NOMO-1 (cell line): ENCODE measurements around the gene TTLL13.

Experiments
- DNase-seq, 2 experiments: peaks; one replicate each; lab custom pipeline; 2025; ENCODE audit not compliant: unreplicated experiment in 2 of 2; lab: John Stamatoyannopoulos, UW

TTLL13 gene, protein sequence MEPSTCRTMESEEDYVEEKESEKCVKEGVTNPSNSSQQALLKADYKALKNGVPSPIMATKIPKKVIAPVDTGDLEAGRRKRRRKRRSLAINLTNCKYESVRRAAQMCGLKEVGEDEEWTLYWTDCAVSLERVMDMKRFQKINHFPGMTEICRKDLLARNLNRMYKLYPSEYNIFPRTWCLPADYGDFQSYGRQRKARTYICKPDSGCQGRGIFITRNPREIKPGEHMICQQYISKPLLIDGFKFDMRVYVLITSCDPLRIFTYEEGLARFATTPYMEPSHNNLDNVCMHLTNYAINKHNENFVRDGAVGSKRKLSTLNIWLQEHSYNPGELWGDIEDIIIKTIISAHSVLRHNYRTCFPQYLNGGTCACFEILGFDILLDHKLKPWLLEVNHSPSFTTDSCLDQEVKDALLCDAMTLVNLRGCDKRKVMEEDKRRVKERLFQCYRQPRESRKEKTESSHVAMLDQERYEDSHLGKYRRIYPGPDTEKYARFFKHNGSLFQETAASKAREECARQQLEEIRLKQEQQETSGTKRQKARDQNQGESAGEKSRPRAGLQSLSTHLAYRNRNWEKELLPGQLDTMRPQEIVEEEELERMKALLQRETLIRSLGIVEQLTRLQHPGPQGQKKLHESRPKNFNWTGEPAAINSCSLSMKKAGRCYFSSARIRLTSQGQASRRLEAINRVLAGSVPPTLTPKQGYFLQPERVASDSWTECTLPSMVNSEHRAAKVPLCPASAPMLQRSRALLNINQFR

DNA sequence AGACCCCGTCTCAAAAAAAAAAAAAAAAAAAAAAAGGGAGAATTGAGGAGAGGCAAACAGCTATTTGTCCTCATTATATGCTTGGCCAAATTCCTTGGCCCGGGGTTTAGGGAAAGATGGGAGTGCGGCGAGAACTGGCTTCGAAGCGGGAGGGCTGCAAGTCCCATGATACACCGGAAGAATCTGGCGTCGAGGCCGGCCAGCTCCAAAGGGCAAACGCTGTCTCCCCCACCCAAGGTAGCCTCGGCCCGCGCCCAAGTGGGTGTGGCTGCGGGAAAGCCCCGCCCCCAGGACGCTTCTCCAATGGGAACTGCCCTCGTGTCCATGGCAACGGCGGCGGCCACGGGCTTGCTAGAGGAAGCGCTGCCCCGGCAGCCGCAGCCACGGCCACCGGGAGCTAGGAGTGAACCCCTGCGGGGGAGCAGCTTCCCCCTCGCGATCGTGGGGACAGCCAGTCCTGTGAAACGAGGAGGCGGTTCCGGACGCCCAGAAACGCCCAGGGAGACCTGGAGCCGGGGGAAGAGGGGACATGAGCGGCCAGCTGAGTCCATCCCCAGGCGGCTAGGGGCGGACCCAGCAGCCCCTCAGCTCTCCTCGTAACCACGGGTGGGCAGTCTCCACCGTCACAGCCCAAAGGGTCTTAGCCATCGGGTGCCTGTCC lies at the start of gene TTLL13:
TTLL13 (plus strand) TSS at position 354 of the 661 bp plus-strand sequence. CDS start 1,075 bp downstream, outside the sequence.
- DNase-seq = peak; percentile 37 to 47

DNA sequence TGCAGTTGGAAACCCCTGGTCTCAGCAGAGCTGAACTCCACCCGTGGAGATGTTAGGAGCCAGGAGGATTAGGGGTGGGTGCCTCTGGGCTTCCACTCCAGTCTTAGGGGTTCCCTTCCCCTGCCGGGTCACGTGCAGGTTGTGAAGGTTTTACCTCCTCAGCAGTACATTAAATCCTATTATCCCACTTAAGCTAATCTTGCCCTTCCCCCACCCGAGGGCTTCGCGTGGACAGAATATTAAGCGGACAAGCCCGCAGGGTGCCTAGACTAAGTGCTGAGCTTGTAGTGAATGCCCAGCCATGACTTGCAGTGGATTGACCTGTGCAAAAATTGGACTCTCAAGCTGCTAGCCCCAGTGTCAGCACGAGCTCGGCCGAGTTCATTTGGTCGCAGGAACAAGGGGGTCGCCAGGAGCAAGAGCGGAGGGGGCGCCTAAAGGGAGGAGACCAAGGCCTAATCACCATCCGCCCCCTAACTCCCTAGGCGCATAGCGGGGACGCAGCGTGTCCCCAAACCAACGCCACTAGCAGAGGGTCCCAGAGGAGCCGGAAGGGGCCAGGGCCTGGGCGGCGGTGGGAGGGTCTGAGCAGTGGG lies 48.7 kb upstream of the TTLL13 start:
- no peak for DNase-seq

DNA sequence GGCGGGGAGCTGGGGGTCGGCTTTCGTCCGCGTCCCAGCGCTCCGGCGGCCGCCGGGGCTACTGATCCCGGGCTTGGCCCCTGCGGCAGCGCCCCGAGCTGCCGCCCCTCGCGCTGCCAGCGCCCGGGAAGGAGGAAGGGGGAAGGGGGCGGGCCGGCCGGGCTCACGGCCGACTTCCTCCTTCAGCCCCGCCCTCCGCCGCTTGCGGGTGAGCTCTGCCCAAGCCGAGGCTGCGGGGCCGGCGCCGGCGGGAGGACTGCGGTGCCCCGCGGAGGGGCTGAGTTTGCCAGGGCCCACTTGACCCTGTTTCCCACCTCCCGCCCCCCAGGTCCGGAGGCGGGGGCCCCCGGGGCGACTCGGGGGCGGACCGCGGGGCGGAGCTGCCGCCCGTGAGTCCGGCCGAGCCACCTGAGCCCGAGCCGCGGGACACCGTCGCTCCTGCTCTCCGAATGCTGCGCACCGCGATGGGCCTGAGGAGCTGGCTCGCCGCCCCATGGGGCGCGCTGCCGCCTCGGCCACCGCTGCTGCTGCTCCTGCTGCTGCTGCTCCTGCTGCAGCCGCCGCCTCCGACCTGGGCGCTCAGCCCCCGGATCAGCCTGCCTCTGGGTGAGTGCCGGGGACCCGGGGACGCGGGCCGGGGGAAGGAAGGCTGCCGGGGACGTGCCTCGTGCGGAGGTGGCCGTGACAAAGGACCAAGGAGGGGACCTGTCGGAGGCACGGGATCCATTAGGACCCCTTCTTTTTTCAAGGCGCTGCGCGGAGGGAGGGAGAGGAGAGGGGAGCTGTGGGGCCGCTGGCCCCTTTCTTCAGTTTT lies 48.0 kb upstream of the TTLL13 start, which contains the start of gene SEMA4B:
SEMA4B (plus strand) TSS at position 201 of the 814 bp plus-strand sequence; CDS start at position 450, 249 bp downstream.
- peak; percentile 57 to 79 for DNase-seq

DNA sequence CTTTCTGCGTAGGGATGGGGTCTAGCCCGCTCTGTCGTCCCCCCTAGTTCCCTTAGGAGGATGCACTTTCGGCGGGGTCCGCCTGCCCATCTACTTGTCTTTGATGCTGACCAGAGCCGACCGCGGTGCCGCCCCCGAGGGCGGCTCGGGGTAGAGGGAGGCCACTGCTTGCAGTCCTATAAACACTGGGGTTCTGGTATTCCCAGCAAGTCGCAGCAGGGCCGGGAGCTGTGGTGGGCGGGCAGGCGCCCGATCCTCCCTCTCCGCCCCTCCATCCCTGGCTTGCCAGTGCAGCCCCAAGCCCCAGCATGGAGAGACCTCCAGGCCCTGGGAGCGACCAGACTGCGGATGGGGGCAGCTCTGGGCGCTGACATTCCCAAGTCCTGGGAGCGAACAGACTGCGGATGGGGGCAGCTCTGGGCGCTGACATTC lies 47.4 kb upstream of the TTLL13 start:
- no peak for DNase-seq

DNA sequence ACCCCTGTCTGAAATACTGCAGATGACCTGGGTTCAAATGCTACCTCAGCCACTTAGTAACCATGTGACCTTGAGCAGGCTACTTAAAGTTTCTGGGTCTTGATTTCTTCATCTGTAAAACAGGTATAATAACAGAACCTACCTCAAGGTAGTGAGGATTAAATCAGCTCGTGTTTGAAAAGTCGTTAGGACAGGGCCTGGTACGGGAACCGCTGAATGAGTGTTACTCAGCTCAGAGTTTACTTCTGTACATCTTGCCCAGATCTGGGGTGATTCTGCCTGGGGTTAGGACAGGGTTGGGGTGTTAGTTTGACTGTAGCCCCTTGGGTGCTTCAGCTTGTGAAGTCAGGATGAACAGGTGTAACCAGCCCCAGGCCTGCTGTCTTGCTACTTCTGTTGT lies 46.4 kb upstream of the TTLL13 start:
- no peak for DNase-seq

DNA sequence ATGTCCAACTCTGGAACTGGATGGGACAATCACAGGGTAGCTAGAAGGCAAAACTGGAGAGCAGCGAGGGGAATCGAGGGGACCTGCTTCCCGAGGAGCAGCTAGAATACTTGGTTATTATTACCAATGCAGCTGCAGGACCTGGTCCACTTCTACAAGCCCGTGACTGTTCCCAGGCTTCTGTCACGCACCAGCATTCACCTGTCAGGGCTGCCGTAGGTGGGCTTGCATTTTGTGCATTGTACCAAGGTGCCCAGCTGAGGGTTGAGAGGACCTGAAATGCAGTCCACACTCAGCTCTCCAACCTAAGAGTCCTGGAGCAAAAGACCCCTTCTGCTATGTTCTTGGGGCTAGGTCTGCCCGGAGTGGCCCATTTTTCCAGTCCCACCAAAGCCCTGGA lies 45.9 kb upstream of the TTLL13 start:
- DNase-seq = no peak

DNA sequence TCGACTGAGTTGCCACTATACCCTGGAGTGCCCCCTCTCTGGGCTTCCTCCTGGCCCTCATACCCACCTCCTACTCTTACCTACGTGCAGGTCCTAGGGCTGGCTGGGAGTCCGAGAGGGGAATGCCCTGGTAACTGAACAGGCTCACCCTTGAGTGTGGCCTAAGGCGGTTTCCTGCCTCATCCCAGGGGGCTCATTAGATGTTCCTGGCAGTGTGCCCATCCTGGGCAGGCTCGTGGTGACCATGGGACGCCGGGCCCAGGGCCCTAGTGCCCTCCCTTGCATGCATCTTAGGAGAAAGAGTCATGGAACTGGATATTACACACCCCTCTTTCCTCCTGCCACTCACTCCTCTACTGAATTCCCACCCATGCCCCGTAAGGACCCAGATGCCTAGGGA lies 45.4 kb upstream of the TTLL13 start:
- DNase-seq = no peak

DNA sequence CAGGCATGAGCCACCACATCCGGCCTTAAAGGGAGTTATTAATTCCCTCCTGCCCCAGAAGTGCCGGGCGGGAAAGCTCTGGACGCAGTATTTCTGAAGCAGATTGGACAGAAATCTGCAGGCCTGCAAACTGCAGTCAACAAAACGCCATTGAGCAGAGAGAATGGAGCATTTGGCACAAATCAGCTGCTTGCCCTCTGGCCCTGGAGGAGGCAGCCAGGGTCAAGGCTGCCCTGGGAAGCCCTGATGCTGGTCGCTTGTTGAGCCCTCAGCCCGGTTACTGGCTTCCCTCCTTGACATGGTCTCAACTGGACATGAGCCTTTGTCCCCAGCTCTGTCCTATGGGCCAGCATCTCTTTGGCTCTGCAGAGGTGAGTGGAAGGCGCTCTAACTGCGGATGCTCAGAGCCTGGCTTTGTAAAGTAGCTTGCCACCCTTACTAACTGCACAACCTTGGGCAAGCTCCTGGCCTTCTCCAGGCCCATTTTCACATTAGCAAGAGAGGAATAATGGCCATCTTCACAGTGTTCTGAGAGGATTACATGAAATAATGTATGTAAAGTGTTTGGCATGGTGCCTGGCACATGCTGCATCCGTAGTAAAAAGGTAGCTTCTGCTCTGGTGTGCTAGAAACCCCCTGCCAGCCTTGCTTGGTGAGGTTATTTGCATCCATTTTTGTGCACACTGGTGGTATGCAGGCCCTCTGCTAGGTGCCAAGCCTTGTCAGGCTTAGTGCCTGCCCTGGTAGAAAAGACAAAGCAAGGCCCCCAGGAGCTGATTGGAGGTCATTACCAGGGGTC lies 44.1 kb upstream of the TTLL13 start:
- no peak for DNase-seq

DNA sequence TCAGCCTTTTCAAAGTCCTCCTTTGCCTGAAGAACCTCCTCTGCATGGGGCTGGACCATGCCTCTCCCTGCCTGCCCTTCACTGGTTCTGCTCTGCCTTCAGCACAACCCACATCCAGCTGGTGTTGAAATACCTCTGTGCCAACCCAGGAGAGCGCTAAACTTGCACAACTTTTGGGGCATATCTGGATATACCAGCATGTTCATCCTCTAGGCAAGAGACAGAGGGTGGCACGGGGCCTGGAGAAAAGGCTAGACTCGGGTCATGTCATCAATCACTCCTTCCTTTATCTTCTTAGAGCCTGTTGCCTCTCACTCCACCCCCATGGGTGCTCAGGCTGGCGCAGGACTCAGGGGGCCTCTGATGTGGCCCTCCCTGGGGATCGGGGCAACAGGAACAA lies 43.5 kb upstream of the TTLL13 start:
- peak in 1 of 2 experiments; percentile 13 for DNase-seq

DNA sequence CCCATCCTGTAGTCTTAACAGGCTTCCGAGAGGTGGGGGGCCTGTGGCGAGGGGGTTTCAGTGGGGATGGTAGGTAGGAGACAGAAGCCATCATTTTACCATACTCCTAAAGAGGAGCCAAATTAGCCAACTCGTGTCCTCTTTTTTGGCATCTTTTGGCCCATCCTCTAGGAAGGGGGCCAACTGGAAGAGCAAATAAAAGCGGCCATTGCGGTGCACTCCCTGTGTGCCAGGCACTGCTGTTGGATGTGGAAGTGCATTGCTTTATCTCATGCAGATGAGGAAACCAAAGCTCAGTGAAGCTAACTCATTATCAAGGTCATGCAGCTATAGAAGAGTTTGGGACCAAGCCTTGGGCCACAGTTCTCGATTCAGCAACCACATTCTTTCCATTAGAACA lies 42.1 kb upstream of the TTLL13 start:
- no peak for DNase-seq

DNA sequence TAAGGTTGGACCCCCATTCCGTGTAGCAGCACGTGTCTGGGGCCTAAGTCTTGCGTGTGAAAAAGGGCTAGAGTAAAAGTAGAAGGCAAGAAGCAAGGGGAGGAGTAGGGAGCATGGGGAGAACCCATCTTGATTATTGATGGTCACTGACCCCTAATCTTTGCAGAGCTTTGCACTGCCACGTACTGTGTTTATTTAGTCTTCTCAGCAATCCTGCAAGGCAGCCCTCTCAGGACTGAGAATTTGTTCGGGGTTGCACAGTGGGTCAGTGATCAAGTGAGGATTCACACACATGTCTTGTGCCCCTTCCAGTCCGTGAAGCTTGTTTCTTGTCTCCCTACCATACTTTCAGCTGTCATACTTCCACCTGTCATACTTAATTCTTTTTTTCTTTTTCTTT lies 41.0 kb upstream of the TTLL13 start:
- no peak for DNase-seq

DNA sequence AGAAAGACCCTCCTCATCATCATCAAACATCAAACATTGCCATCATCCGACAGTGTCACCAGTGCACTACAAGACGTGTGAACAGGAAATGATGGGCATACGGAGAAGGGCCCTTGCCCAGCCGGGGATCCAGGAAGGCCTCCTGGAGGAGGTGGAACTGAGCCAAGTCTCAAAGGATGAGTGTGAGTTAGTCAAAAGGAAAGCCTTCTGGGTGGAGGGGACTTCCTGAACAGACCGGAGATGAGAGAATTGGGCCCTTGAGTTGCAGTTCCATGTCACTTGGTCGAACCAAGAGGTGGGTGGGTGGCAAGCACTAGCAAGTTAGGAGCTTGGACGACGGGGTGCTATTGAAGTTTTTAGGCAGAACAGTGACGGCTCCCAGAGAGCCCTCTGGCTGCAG lies 39.8 kb upstream of the TTLL13 start:
- DNase-seq = no peak

DNA sequence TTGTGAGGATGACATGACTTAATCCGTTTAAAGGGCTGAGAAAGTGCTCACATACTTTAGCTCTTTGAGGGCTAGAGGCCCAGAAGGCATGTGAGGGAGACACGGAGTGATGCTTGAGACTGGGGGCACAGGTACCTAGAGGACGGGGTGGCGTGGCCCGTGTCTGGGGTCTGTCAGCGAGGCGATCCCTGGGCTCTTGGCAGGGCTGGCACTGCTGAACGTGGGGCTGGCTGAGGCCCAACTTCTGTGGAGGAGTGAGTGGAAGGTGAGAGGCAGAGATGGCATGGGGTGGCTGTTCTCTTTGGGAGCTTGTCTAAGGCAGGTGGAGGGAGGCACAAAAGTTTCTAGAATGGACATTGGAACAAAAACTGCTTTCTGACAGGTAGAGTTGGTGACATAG lies 38.8 kb upstream of the TTLL13 start:
- DNase-seq = no peak

DNA sequence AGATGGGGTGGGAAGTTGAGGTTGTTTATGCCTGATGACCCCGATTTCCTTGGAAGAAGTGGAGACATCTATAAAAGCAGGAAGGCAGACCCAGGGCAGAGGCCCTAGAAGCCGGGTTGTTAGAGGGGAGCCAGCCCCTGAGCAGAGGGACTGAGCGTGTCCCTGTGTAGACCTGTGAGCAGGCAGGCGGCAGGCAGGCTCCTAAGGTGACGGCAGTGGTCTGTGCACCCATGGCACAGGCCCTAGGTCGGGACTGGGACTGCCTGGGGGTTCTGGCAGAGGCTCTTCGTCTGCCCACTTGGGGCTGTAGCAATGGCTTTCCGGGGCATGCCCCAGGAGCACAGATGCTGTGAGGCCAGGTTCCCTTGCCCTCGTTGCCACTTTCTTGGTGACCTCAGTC lies 38.3 kb upstream of the TTLL13 start:
- DNase-seq = no peak

DNA sequence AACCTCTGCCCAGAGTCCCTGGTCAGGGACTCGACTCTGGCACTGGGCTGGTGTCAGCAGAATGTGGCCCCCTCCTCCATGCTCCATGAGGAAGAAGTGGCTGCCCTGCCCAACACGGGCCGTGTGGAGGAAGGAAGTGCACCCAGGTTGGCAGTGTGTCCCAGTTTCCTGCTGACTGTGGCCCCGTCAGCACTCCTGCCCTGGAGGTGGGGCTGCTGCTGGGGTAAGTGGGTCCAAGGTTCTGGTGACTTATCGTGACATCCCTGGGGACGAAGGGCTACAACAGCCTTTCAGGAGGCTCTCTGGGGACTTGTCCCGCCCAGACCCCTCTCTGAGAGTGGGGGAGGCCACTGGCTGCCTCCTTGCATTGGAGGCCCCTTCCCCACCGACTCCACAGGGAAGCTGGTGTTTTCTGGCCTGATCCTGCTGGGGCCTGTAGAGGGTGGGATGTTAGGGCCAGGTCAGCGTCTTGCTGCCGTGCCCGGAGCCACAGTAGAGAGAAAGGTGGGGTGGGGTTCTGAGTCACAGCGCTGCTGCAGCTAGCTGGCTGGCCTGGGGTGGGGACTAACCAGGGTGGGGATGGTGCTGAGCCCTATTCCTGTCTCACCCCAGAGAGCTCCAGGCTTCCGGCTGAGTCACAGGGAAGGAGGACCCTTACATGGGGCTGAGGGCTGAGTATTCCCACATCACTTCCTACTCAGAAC lies 37.8 kb upstream of the TTLL13 start:
- no peak for DNase-seq

DNA sequence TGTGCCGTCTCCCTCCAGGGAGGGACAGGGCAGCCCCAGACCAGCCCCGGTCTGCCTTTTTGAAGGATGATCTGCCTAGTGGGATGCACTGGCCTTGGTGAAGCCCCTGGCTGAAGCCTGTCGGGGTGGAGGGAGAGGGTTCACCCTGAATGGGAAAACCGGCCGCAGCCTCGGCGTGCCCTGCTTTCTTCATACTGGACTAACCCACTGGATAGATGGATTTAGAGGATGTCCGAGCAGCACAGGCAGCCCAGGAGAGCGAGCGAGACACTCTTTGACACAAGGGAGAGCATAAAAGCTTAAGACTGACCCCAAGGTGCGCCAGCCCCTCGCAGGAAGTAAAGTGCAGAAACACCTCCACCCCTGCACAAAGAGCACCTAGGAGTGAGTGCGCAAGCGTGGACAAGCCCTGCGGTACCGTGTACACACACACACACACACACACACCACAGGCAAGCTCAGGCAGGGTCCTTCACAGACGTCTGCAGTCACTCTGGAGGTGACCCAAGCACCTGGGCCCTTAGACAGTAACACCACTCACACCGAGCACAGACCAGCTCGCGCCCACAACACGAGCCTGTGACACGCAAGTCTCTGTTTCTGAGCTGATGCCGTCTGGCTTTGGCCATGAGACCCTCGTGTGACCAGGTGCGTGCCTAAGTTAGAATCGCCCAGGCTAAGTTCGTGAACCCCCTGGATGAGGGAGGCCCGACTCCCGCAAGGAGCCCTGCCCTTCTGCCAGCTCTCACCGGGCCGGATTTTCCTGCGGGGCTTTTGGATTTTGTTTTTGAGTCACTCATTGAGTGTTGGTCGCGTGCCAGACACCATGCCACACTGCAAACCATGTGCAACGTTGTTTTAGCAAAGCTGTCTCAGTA lies 36.9 kb upstream of the TTLL13 start:
- DNase-seq = no peak

DNA sequence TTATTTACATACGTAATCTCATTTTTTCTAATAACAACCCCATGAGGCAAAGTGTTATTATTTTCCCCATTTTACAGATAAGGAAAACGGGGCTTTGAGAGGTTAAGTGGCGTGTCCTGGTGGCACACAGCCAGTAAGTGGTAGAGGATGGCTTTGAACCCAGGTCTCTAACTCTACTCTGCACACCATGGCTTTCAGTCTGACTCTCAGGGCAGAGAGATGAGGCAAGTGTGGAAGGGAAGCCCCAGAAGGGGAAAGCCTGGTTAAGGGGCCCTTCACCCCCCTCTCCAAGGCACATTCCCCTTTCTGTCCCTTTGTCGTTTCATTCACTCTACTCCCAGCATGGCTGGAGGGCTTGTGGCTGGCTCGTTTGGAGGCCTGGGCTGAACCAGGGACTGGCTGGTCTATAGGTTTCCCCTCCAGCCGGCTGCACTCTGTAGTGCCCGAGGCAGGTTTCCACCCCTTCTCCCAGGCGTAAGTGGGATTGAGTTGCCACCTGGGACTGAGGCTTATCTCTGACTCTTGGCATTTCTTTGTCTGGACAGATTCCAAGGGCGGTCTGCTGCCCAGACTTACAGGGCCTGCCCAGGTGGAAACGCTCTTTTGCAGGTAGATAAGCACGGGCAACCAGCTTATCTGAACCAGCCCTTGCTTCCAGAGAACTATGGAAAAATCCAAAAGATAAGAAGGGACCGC lies 36.1 kb upstream of the TTLL13 start:
- no peak for DNase-seq
